Keratinocyte (primary cell): ENCODE results near the gene CIPC.

Source experiments
- EZH2 ChIP-seq: IDR thresholded peaks from one replicate; pipeline ENCODE4 v1.6.1; 2012; ENCODE audit warnings: inconsistent platforms, mild to moderate bottlenecking, low read length, moderate library complexity
- TF ChIP-seq, protein P1 (sequence below), 3 experiments: IDR thresholded peaks in 1 of 3; conservative IDR thresholded peaks in 1 of 3; optimal IDR thresholded peaks in 1 of 3; 2 replicates in 2 of 3; 3 replicates in 1 of 3; pipeline versions ENCODE3 to v1.5.1; 2011; ENCODE audit warnings: low read length in 3 of 3, mild to moderate bottlenecking in 3 of 3, moderate library complexity in 2 of 3, control low read depth in 1 of 3, inconsistent platforms in 1 of 3; ENCODE audit not compliant: insufficient read depth in 2 of 3; ENCODE audit errors: extremely low read depth in 1 of 3

DNA sequence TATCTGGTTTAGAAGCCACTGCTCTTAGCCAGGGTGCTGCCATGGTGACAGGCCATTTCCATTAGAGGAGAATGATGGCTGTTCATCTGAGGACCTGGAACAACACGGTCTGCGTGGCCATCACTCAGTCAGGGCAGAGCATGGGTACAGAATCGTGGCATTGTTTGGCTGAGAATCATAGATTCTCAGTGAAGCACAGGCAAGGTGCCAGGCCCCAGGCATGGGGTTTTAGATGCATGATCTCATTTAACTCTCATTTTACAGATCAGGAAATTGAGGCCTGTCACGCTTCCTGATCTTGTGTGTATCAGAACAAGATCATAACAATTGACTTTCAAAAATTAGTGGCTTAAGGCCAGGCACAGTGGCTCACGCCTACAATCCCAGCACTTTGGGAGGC, 42.8 kb upstream of the CIPC start:
- TF ChIP-seq, protein P1, sequence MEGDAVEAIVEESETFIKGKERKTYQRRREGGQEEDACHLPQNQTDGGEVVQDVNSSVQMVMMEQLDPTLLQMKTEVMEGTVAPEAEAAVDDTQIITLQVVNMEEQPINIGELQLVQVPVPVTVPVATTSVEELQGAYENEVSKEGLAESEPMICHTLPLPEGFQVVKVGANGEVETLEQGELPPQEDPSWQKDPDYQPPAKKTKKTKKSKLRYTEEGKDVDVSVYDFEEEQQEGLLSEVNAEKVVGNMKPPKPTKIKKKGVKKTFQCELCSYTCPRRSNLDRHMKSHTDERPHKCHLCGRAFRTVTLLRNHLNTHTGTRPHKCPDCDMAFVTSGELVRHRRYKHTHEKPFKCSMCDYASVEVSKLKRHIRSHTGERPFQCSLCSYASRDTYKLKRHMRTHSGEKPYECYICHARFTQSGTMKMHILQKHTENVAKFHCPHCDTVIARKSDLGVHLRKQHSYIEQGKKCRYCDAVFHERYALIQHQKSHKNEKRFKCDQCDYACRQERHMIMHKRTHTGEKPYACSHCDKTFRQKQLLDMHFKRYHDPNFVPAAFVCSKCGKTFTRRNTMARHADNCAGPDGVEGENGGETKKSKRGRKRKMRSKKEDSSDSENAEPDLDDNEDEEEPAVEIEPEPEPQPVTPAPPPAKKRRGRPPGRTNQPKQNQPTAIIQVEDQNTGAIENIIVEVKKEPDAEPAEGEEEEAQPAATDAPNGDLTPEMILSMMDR (optimal IDR thresholded peaks at IDR 0.05 in 1 of 3, IDR thresholded peaks at IDR 0.05 in 1 of 3, conservative IDR thresholded peaks at IDR 0.05 in 1 of 3; ENCODE audit: extremely low read depth in 1 of 3, insufficient read depth in 2 of 3, low read length in 3 of 3): no peak
- no peak for TF ChIP-seq EZH2
